ENCODE results near the gene GPR173.

GPR173 gene

DNA sequence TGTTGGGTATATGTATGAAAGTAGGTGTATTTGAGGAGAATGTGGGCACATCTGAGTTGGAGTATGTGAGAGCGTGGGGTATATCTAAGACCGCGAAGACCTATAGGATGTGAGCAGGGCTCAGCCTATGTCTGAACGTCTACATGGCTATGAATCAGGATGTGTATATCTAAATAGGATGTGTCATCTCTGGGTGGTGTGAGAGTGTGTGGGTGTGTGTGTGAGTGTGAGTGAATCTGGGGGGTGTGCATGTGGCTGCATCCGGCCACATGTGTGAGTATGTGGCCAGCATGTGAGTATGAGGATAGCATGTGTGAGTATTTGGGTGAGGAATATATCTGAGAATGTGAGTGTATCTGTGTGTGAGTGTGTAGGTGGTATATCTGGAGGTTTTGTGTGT is 7.7 kb downstream of the GPR173 start:
- no peak overlapping the region for H3K4me3 ChIP-seq (ENCODE audit: low read length in 2 of 2)
- no peak overlapping the region for H2BK15ac ChIP-seq (ENCODE audit: low read length)
- H3K27ac ChIP-seq (replicated peaks; ENCODE audit: low read length), result no peak overlapping the region
- H3K9me3 ChIP-seq (replicated peaks in 1 of 2; ENCODE audit: control insufficient read depth in 2 of 2, insufficient read depth in 1 of 2, low read depth in 1 of 2, low read length in 2 of 2), result no peaks in the 10 kb centered on the region
- no peak overlapping the region for H4K91ac ChIP-seq (ENCODE audit: low read depth, low read length, poor library complexity)
- no peak overlapping the region for H2AK5ac ChIP-seq (ENCODE audit: low read depth, low read length)
- H2AFZ ChIP-seq (ENCODE audit: low read length), result no peak overlapping the region
- H3K14ac ChIP-seq (ENCODE audit: low read length), result no peak overlapping the region
- no peak overlapping the region for H3K18ac ChIP-seq (ENCODE audit: low read length)
- DNase-seq (ENCODE audit: low spot score), result no peak
- no peak overlapping the region for H4K8ac ChIP-seq (ENCODE audit: low read depth, low read length)
- peaks cover 0 to 4% of the 10 kb centered on the region in 2 donors for H3K4me1 ChIP-seq (ENCODE audit: control insufficient read depth in 2 of 2, insufficient read depth in 1 of 2, low read depth in 1 of 2, low read length in 2 of 2)
- no CpG with 5 or more reads among the region's 5 CpGs for WGBS, 2 donors (ENCODE audit: extremely low coverage in 2 of 2, insufficient read length in 2 of 2, insufficient replicate concordance in 1 of 2)
- no peak overlapping the region for H3K4ac ChIP-seq (ENCODE audit: low read length)
- H3K4me2 ChIP-seq (ENCODE audit: insufficient read depth, low read length, poor library complexity, severe bottlenecking), result no peak overlapping the region
- no peaks in the 10 kb centered on the region for H3K79me1 ChIP-seq (ENCODE audit: low read depth, low read length)
- no peak overlapping the region for H2BK5ac ChIP-seq (ENCODE audit: low read length)
- no peak overlapping the region for H3K23ac ChIP-seq (ENCODE audit: low read depth, low read length, poor library complexity)
- H3K27me3 ChIP-seq (ENCODE audit: control insufficient read depth in 3 of 3, insufficient read depth in 3 of 3, low read depth in 1 of 3, low read length in 3 of 3), result no peaks in the 10 kb centered on the region
- H2BK120ac ChIP-seq (ENCODE audit: low read depth, low read length), result no peak overlapping the region
- H3K9ac ChIP-seq (ENCODE audit: low read depth, low read length, poor library complexity), result no peak overlapping the region
- no peak overlapping the region for H2BK12ac ChIP-seq (ENCODE audit: low read length)
- no peaks in the 10 kb centered on the region for H3K36me3 ChIP-seq (replicated peaks in 1 of 2; ENCODE audit: control insufficient read depth in 2 of 2, insufficient read depth in 2 of 2, low read length in 2 of 2)

GRCh38 chrX:53065104-53065503 is 16.5 kb downstream of the GPR173 start:
- Histone ChIP-seq H3K9ac (ENCODE audit: low read depth, low read length, poor library complexity) (no peak overlapping the region), H2BK5ac (ENCODE audit: low read length) (no peak overlapping the region), H2BK12ac (ENCODE audit: low read length) (no peak overlapping the region), H3K4me2 (ENCODE audit: insufficient read depth, low read length, poor library complexity, severe bottlenecking) (no peak overlapping the region), H4K91ac (ENCODE audit: low read depth, low read length, poor library complexity) (no peak overlapping the region), H2BK15ac (ENCODE audit: low read length) (no peak overlapping the region), H3K4me3 (ENCODE audit: low read length in 2 of 2) (no peak overlapping the region), H2BK120ac (ENCODE audit: low read depth, low read length) (no peak overlapping the region), H2AFZ (ENCODE audit: low read length) (no peak overlapping the region), H4K8ac (ENCODE audit: low read depth, low read length) (no peak overlapping the region), H3K27me3 (ENCODE audit: control insufficient read depth in 3 of 3, insufficient read depth in 3 of 3, low read depth in 1 of 3, low read length in 3 of 3) (no peaks in the 10 kb centered on the region), H3K14ac (ENCODE audit: low read length) (no peak overlapping the region), H3K36me3 (replicated peaks in 1 of 2; ENCODE audit: control insufficient read depth in 2 of 2, insufficient read depth in 2 of 2, low read length in 2 of 2) (no peaks in the 10 kb centered on the region), H3K79me1 (ENCODE audit: low read depth, low read length) (no peaks in the 10 kb centered on the region), H3K4me1 (ENCODE audit: control insufficient read depth in 2 of 2, insufficient read depth in 1 of 2, low read depth in 1 of 2, low read length in 2 of 2) (no peaks in the 10 kb centered on the region), H2AK5ac (ENCODE audit: low read depth, low read length) (no peak overlapping the region), H3K18ac (ENCODE audit: low read length) (no peak overlapping the region), H3K27ac (replicated peaks; ENCODE audit: low read length) (no peak overlapping the region), H3K23ac (ENCODE audit: low read depth, low read length, poor library complexity) (no peak overlapping the region), H3K9me3 (replicated peaks in 1 of 2; ENCODE audit: control insufficient read depth in 2 of 2, insufficient read depth in 1 of 2, low read depth in 1 of 2, low read length in 2 of 2) (no peaks in the 10 kb centered on the region), H3K4ac (ENCODE audit: low read length) (no peak overlapping the region)
- DNase-seq (ENCODE audit: low spot score), result no peak
- no CpG with 5 or more reads among the region's 1 CpG for WGBS, 2 donors (ENCODE audit: extremely low coverage in 2 of 2, insufficient read length in 2 of 2, insufficient replicate concordance in 1 of 2)

DNA sequence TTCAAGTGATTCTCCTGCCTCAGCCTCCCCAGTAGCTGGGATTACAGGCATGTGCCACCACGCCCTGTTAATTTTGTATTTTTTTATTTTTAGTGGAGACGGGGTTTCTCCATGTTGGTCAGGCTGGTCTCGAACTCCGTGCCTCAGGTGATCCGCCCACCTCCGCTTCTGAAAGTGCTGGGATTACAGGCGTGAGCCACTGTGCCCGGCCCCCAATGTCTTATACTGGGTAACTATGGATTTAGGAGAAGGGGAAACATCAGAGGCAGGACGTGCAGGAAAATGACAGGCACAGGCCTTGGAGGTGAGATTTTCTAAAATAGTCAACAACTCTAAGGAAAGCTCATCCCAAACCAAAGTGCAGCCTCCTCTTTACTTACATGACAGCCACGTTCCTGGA is 22.5 kb downstream of the GPR173 start:
- Histone ChIP-seq H2AK5ac (ENCODE audit: low read depth, low read length) (no peak overlapping the region), H2BK15ac (ENCODE audit: low read length) (no peak overlapping the region), H4K8ac (ENCODE audit: low read depth, low read length) (no peak overlapping the region), H3K4me1 (ENCODE audit: control insufficient read depth in 2 of 2, insufficient read depth in 1 of 2, low read depth in 1 of 2, low read length in 2 of 2) (peaks cover 0 to 6% of the 10 kb centered on the region in 2 donors), H2AFZ (ENCODE audit: low read length) (no peak overlapping the region), H3K4me2 (ENCODE audit: insufficient read depth, low read length, poor library complexity, severe bottlenecking) (no peak overlapping the region), H3K4ac (ENCODE audit: low read length) (no peak overlapping the region), H3K14ac (ENCODE audit: low read length) (no peak overlapping the region), H3K36me3 (replicated peaks in 1 of 2; ENCODE audit: control insufficient read depth in 2 of 2, insufficient read depth in 2 of 2, low read length in 2 of 2) (no peaks in the 10 kb centered on the region), H3K23ac (ENCODE audit: low read depth, low read length, poor library complexity) (no peak overlapping the region), H3K27ac (replicated peaks; ENCODE audit: low read length) (no peak overlapping the region), H2BK12ac (ENCODE audit: low read length) (no peak overlapping the region), H3K9me3 (replicated peaks in 1 of 2; ENCODE audit: control insufficient read depth in 2 of 2, insufficient read depth in 1 of 2, low read depth in 1 of 2, low read length in 2 of 2) (no peaks in the 10 kb centered on the region), H2BK5ac (ENCODE audit: low read length) (no peak overlapping the region), H2BK120ac (ENCODE audit: low read depth, low read length) (no peak overlapping the region), H3K9ac (ENCODE audit: low read depth, low read length, poor library complexity) (no peak overlapping the region), H3K27me3 (ENCODE audit: control insufficient read depth in 3 of 3, insufficient read depth in 3 of 3, low read depth in 1 of 3, low read length in 3 of 3) (no peaks in the 10 kb centered on the region), H4K91ac (ENCODE audit: low read depth, low read length, poor library complexity) (no peak overlapping the region), H3K4me3 (ENCODE audit: low read length in 2 of 2) (no peak overlapping the region), H3K79me1 (ENCODE audit: low read depth, low read length) (peaks cover 2% of the 10 kb centered on the region), H3K18ac (ENCODE audit: low read length) (no peak overlapping the region)
- no peak for DNase-seq (ENCODE audit: low spot score)
- WGBS, 2 donors (ENCODE audit: extremely low coverage in 2 of 2, insufficient read length in 2 of 2, insufficient replicate concordance in 1 of 2), result no CpG with 5 or more reads among the region's 10 CpGs

- Histone ChIP-seq H4K8ac (ENCODE audit: low read depth, low read length) (no peak overlapping the region), H3K23ac (ENCODE audit: low read depth, low read length, poor library complexity) (no peak overlapping the region), H3K4me3 (ENCODE audit: low read length in 2 of 2) (peak overlapping the region in 1 of 2 donors; percentile 78), H3K18ac (ENCODE audit: low read length) (no peak overlapping the region), H3K4ac (ENCODE audit: low read length) (no peak overlapping the region), H3K9ac (ENCODE audit: low read depth, low read length, poor library complexity) (peak overlapping the region; percentile 84), H3K79me1 (ENCODE audit: low read depth, low read length) (peaks cover 2% of the 10 kb centered on the region), H2BK12ac (ENCODE audit: low read length) (no peak overlapping the region), H3K4me2 (ENCODE audit: insufficient read depth, low read length, poor library complexity, severe bottlenecking) (peak overlapping the region; percentile 49), H2BK120ac (ENCODE audit: low read depth, low read length) (no peak overlapping the region), H3K4me1 (ENCODE audit: control insufficient read depth in 2 of 2, insufficient read depth in 1 of 2, low read depth in 1 of 2, low read length in 2 of 2) (peaks cover 0 to 6% of the 10 kb centered on the region in 2 donors), H3K27me3 (ENCODE audit: control insufficient read depth in 3 of 3, insufficient read depth in 3 of 3, low read depth in 1 of 3, low read length in 3 of 3) (no peaks in the 10 kb centered on the region), H2BK15ac (ENCODE audit: low read length) (no peak overlapping the region), H2AK5ac (ENCODE audit: low read depth, low read length) (no peak overlapping the region), H3K9me3 (replicated peaks in 1 of 2; ENCODE audit: control insufficient read depth in 2 of 2, insufficient read depth in 1 of 2, low read depth in 1 of 2, low read length in 2 of 2) (no peaks in the 10 kb centered on the region), H2BK5ac (ENCODE audit: low read length) (no peak overlapping the region), H3K27ac (replicated peaks; ENCODE audit: low read length) (no peak overlapping the region), H3K14ac (ENCODE audit: low read length) (peak overlapping the region; percentile 38), H4K91ac (ENCODE audit: low read depth, low read length, poor library complexity) (no peak overlapping the region), H3K36me3 (replicated peaks in 1 of 2; ENCODE audit: control insufficient read depth in 2 of 2, insufficient read depth in 2 of 2, low read length in 2 of 2) (peaks cover 0 to 4% of the 10 kb centered on the region in 2 donors), H2AFZ (ENCODE audit: low read length) (no peak overlapping the region)
- no peak for DNase-seq (ENCODE audit: low spot score)
- no CpG with 5 or more reads among the region's 31 CpGs for whole genome bisulfite sequencing, 2 donors (ENCODE audit: extremely low coverage in 2 of 2, insufficient read length in 2 of 2, insufficient replicate concordance in 1 of 2)
Measured at GRCh38 chrX:53071604-53072417, 23.2 kb downstream of the GPR173 start.

Measured in neuronal stem cell (in vitro differentiated cells).